Measurements from ENCODE around the gene CAMKMT. TPM values are rescaled to one million over a fixed set of nuclear protein-coding genes. Genes with fewer than 3 reads are reported as not detected.

The CAMKMT gene
- total RNA-seq, 2 donors from 2014 or later: 3.6 to 4.6 TPM

GRCh38 chr2:44551497-44551896, 189.8 kb downstream of the CAMKMT start:
- Histone ChIP-seq H3K4me3 (no peak overlapping the region), H3K27me3 (no peaks in the 10 kb centered on the region), H3K27ac (no peak overlapping the region), H3K9me3 (no peaks in the 10 kb centered on the region), H3K4me1 (peaks cover 0 to 4% of the 10 kb centered on the region in 2 donors), H3K36me3 (no peaks in the 10 kb centered on the region)
- no peak for DNase-seq (ENCODE audit: low spot score)
- TF ChIP-seq CTCF (IDR thresholded peaks at IDR 0.05): no peak

GRCh38 chr2:44553456-44553855, 191.7 kb downstream of the CAMKMT start:
- no peak overlapping the region for H3K4me3 ChIP-seq
- H3K27me3 ChIP-seq: no peaks in the 10 kb centered on the region
- TF ChIP-seq CTCF (IDR thresholded peaks at IDR 0.05): no peak
- H3K36me3 ChIP-seq: no peaks in the 10 kb centered on the region
- peaks cover 0 to 4% of the 10 kb centered on the region in 2 donors for H3K4me1 ChIP-seq
- no peak for DNase-seq (ENCODE audit: low spot score)
- no peak overlapping the region for H3K27ac ChIP-seq
- H3K9me3 ChIP-seq: no peaks in the 10 kb centered on the region

- Histone ChIP-seq H3K9me3 (no peaks in the 10 kb centered on the region), H3K27me3 (no peaks in the 10 kb centered on the region), H3K4me1 (no peaks in the 10 kb centered on the region), H3K4me3 (no peak overlapping the region), H3K27ac (no peak overlapping the region), H3K36me3 (no peaks in the 10 kb centered on the region)
- no peak for DNase-seq (ENCODE audit: low spot score)
- no peak for TF ChIP-seq CTCF (IDR thresholded peaks at IDR 0.05)
Observed at GRCh38 chr2:44555700-44556099, 194.0 kb downstream of the CAMKMT start.

GRCh38 chr2:44559108-44559507, 197.4 kb downstream of the CAMKMT start:
- H3K27me3 ChIP-seq: no peaks in the 10 kb centered on the region
- no peak overlapping the region for H3K27ac ChIP-seq
- H3K4me1 ChIP-seq: no peaks in the 10 kb centered on the region
- H3K4me3 ChIP-seq: no peak overlapping the region
- H3K36me3 ChIP-seq: no peaks in the 10 kb centered on the region
- TF ChIP-seq CTCF (IDR thresholded peaks at IDR 0.05): no peak
- H3K9me3 ChIP-seq: no peaks in the 10 kb centered on the region
- no peak for DNase-seq (ENCODE audit: low spot score)

GRCh38 chr2:44560352-44560751, 198.6 kb downstream of the CAMKMT start:
- Histone ChIP-seq H3K36me3 (no peaks in the 10 kb centered on the region), H3K4me3 (no peak overlapping the region), H3K27ac (no peak overlapping the region), H3K27me3 (no peaks in the 10 kb centered on the region), H3K9me3 (no peaks in the 10 kb centered on the region), H3K4me1 (no peaks in the 10 kb centered on the region)
- TF ChIP-seq CTCF (IDR thresholded peaks at IDR 0.05): peak in 1 of 2 donors; percentile 34
- no peak for DNase-seq (ENCODE audit: low spot score)

GRCh38 chr2:44560941-44561340, 199.2 kb downstream of the CAMKMT start:
- DNase-seq (ENCODE audit: low spot score): no peak

More at GRCh38 chr2:44560941-44561340, 199.2 kb downstream of the CAMKMT start:
- Histone ChIP-seq H3K4me1 (no peaks in the 10 kb centered on the region), H3K36me3 (no peaks in the 10 kb centered on the region), H3K4me3 (no peak overlapping the region), H3K27me3 (no peaks in the 10 kb centered on the region), H3K9me3 (no peaks in the 10 kb centered on the region), H3K27ac (no peak overlapping the region)
- TF ChIP-seq CTCF (IDR thresholded peaks at IDR 0.05): no peak

Data from right atrium auricular region (tissue), 2 donors.